ENCODE data around the gene ADAM22.

ADAM22 gene

DNA sequence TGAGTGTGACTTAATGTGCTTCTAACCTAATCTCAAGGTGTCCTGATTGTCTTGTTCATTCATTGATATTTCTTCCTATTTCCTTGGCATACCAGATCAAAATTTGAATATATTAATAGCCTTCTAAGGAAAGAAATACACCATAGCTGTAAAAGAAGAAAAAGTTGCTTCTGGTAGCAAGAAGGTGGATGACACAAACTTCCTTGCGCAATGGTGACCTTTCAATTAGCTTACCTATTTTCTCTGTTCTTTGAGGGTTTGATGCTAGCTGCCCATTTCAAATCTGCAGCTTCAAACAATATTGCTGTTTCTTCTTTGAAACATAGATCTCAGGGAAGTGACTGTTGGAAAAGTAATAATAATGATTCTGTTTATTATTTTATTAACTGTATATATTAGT, 108.8 kb downstream of the ADAM22 start:
- no peak for DNase-seq

DNA sequence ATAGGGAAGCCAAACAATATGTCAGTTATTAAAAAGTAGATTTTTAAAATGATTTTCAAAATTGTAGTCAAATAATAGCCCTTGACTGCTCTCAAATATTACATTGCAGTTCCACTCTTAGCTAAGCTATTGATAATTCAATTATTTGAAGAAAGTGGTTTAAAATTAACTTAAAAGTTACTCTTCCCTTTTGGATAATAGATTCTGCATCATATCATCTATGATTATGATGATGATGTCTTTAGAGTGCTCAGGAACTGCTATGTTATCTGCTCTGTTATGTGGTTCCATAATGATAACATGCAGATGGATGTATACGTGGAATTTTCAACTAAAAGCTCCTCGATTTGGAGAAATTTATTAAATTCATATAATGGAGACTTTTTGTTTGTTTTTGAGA, 110.0 kb downstream of the ADAM22 start:
- DNase-seq, result no peak

DNA sequence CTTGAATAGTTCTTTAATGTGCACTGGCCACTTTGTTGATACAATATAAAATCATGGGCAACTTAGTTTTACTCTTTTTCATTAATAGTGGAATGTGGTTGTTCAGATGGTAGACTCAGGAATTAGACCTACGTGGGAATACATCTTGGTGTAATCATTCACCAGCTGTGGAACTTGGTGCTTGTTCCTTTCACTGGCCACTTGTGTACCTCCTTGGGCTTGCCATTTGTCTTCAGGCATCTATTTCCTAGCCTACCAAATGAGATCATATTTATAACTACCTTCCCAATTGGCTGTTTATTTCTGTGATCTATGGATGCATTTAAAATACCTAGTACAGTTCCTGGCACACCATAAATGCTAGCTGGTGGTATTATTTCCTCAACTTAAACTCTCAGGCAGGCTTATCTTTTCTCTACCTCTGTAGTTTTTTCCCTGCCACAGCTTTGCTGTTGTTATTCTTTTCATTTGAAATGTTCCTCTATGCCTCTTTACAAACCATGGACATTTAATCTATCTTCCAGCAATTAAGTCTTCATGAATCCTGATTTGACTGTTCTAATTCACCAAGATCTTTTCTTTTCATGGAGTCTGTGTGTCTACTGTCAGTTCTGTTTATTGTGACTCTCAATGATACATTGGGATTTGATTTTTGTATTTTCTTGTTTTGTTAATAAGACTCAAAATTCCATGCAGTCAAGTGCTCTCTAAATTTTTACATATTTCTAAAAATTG, 113.0 kb downstream of the ADAM22 start:
- DNase-seq, result peak in 1 of 3 experiments; percentile 10

DNA sequence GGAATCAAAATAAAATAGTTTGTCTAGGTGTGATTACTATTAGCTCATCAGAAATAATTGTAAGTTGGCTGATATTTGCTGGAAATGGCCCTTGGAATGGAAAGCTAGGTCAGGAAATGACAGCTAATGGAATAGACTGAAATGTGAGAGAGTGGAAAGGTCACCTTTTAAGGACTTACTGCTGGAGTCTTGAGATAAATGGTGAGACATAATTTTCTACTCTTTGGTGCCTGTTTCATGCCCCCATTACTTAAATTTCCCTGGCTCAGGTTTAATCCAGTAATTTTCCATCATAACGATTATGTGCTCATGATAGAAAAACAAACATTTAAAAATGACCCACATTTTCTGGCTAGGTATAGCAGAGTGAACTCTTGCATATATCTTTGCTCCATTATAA, 123.6 kb downstream of the ADAM22 start:
- DNase-seq, result peak in 1 of 3 experiments; percentile 30

DNA sequence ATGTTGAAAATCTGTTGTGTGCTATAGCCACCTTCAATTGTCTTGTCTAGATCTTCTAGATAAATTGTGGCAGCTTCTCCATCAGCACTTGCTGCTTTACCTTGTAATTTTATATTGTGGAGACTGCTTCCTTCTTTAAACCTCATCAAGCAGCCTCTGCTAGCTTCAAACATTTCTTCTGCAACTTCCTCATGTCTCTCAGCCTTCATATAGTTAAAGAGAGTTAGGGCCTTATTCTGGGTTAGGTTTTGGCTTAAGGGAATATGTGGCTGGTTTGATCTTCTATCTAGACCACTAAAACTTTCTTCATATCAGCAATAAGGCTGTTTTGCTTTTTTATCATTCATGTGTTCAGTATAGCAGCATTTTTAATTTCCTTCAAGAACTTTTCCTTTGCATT, 128.2 kb downstream of the ADAM22 start:
- no peak for DNase-seq

DNA sequence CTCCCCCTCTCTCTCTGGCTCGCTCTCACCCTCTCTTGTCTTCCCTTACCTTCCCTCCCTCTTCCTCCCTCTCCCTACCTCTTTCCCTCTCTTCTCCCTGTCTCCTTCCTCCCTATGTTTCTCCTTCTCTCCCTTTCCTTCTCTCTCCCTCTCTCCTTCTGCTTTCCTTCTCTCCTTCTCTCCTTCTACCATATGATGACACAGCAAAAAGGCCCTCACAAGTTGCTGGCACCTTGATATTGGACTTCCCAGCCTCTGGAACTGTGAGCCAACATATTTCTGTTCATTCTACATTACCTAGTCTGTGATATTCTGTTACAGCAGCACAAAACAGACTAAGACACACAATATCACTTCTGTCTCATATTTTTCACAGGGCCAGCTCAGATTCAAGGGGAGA, 135.0 kb downstream of the ADAM22 start:
- no peak for DNase-seq

DNA sequence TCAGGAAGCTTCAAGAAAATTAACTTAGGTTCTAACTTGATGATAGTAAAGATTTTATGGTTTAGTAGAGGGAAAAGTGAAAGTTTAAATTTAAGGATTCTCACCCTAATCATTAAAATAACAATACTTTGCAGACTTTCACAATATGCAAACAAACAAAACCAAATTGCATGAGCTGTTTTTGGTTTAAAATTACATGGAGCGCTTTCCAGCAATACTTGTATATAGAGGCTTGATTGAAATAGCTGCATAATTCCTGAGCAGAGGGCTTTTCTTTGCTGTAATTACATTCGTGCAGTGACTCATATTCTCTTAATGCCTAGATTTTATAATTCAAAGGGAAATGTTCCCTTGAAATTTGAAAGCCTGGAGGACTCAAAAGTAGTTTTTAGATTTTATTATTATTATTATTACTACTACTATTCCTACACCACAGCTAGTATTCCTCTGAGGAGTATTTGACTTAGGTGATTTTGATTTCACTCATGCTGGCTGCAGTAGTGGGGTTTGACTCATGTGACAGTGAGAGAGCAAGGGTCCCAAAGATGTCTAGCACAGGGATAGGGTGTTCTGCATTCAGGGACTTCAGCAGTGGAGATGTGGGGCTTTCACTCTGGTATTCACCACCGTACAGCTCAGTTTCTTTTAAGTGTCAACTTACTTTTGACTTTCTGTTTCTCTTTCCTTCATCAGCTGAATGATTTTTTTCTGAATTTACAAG, 138.1 kb downstream of the ADAM22 start:
- no peak for DNase-seq

DNA sequence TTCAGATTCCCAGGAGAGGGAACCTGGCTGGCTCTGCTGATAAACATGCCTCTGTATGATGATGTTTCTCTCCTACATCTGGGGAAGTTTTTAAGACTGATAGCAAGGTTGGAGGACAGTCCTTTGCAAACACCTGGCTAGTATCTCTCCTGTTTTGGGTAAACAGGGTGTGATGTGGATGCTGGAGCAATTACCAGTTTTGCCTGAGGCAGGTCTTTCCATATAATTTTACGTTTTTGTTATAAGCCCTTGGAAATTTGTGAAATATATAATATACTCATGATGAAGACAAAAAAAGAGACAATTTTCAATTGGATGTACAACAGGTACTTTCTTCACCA, 138.6 kb downstream of the ADAM22 start:
- peak in 1 of 3 experiments; percentile 40 for DNase-seq

DNA sequence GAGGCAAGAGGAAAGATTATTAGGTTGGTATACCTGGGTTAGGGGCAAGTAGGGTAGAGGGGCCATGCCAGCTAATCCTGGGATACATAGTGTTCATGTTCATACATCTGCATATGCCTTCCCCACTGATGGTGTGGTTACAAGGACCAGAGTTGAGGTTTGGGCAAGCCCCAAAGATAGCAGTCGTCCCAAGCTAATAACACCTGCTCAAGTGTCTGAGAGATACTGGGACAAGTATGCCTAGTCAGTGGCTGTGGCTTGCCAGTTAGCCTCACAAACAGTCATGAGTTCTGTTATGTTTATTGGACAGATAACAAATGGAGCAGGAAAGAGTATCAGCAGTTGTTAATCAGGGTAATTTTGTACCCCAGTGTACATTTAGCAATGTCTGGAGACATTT, 139.6 kb downstream of the ADAM22 start:
- DNase-seq, result no peak

DNA sequence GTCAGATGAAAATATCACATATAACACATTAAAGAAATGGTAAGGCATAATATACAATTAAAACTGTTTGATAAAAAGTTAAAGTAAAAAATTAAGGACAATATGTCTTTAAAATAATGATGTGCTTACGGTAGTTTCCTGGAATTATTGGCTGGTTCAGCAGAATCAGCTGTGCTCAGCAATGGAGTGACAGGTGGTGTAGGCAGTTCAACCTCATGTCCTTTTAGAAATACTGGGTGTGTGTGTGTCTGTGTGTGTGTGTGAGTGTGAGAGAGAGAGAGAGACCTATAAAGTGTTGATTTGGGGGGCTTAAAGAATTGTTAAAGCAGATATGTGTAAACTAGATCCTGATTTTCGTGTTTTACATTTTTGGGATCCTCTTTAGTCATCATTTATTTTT, 141.2 kb downstream of the ADAM22 start:
- no peak for DNase-seq

DNA sequence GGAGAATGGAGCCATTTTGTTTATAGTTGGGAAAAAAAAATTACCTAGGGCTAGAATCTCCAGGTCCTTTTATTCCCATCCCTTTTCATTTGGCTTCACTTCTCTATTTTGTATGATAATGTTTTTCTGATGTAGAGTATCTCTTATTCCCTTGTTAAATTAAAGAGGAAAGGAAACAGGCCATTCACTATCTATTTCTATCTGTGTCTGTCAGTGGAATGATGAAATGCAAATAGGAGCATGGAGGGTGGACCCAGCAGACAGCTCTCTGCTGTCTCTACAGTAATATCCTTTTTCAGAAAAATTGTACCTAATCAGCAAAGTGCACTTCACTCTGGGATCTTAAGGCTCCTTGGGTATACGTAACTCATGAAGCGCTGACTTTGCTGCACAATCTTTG, 149.8 kb downstream of the ADAM22 start:
- no peak for DNase-seq

DNA sequence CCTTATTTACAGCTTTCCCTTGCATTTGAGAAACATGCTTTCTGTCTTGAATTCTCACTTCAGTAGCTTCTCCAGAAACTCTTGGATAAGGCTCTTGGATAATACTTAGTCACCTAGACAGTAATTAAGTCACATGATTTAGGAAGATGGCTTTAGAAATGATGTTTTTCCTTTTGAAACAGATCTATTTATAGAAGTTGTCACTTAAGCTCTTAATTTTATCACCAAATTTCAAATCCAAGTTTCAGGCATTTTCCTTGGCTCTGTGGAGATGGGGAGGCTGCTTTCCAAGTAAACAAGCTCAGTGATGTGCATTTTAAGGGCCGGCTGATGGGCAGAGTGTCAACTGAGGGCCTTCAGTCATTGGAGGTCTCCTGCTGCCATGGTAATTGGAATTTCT, 155.5 kb downstream of the ADAM22 start:
- DNase-seq, result peak in 1 of 3 experiments; percentile 45

DNA sequence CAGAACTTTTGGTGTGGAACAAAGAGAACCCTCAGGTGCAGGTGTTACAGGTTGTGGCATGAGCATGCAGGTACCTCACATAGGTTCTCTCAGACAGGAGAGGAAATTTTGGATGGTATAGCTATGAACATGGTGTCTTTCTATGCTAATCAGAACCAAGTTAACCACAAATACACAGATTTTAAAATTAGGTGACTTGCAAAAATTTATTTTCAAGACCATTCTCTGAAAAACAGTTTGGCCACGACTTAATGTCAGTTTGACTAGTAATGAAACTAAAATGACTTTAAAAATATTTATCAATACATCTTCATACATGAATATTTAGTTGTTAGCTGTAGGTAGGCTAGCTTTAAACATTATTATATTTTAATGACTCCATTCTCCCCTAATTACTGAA, 156.2 kb downstream of the ADAM22 start:
- DNase-seq, result no peak

DNA sequence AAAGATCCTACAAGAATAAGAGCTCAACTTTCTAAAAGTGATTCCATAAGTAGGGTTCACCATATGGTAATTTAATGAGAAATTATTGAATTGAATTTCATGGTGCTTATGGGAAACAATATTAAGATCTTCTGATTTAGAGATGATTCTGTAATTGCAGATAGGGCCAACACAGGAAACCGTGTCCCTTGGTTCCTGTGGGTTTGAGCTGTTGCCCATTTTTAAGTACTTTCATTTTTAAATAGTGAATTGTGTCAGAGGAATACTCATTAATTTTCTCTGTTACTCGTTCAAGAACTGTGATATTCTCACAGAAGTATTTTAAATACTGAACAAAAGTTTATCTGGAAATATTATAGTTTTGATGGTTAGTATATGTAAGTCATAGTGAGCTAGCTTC, 156.6 kb downstream of the ADAM22 start:
- DNase-seq, result no peak

DNA sequence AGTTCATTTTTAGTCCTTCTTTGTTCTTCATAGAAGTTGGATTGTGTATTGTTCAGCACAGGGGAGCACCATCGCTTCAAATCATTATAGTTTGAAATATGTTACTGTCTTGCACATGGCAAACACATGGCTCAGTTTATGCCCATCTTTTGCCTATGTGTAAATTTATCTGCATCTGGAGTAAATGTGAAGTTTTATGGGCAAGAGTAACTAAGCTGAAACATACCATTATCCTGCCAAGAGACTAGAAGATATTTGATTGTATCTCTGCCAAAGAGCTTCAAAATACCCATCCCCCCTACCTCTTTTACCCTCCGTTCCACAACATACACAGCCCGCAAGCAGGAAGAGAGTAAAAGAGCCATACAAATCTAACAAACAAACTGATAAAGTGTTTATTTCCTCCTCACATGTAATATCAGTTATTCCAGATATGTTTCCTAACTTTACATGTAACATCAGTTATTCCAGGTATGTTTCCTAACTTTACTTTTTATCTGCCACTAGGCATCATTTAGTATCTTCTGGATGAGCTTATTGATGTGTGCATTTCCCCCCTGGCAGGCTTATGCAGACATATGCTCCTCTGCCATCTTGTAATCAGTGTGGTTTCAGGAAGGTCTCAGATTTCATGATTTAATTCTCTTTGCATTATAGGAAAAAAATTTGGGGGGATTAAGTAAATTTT, 158.1 kb downstream of the ADAM22 start:
- peak in 1 of 3 experiments; percentile 44 for DNase-seq

DNA sequence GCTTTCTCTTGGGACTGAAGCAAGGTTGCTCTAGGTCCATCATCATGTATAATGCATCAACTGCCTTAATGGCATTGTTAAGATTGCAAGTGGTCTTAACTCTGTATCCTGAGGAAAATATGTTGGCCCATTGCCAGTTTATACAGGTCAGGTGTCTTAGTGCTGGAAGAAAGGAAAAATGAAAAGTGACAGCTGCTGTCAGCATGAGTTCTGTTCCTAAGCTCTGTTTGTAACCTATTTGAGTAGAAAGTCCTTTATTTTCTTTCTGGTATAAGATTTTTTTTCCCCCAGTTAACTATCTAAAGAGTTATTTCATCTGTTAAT, 158.6 kb downstream of the ADAM22 start:
- peak; percentile 16 to 81 (median 69) for DNase-seq

DNA sequence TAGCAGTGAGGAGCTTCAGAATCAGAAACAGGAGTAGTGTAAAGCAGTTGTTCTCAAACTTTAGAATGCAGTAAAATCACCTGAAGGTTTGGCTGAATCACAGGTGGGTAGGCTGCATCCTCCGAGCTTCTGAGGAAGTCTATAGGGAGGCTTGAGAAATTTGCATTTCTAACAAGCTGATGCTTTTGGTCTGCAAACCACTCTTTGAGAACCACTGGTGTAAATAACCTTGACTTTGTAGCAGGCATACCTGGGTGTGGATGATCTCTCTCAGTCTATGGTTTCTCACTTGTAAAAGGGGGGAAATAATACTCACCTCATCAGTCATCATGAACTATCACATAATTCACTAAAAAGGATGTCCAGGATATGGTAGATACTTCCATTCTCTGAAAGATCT, 167.7 kb downstream of the ADAM22 start:
- no peak for DNase-seq

DNA sequence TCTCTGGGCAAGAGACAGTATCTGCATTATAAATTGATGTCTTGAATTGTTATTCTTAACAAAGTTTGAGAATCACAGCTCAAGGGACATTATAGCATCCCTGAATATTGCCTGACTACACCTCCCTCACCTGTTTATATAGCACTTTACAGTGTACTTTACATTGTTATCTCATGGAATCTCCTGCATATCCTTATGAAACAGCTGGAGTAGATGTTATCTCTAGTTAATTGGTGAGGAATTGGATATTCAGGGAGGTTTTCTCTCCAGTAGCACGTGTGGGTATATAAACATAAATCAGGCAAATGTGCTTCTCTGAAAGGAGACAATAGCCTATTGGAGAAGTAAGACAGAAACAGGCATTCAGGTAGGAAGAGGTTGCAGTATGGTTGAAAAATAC, 168.6 kb downstream of the ADAM22 start:
- DNase-seq, result peak in 1 of 3 experiments; percentile 16

DNA sequence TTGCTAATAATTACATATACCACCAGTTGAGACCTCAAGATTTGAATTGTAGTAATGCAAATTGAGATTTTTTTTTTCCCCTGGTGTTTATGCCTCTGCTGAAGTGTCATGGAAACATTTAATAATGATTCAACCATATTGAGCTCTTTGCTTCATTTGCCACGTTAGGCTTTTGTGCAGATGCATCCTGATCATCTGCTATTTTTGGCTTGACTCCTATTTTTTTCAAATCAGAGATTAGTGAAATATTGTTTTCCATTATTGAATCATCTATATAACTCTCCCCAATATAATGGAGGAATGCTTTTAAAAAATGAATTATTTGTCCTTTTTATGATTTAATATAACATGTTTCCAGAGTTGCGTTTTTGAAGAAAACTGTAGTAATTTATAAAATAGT, 170.7 kb downstream of the ADAM22 start:
- no peak for DNase-seq

DNA sequence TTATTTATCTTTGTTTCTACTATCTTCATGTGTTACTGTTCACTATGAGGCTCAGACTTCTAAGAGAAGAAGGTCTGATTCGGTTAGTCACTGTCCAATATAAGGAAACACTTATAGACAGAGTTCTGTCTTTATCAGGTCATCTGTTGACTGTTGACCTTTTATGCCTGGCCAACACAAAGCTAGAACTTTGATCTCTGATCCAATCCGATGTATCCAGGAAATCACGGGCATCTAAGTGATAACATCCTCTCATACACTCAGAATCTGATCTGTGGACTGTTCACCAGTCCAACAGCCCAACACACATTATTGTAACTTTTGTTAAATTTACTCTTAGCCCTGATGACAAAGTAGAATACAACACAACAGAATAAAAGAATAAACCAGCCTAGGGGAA, 171.2 kb downstream of the ADAM22 start:
- no peak for DNase-seq

DNA sequence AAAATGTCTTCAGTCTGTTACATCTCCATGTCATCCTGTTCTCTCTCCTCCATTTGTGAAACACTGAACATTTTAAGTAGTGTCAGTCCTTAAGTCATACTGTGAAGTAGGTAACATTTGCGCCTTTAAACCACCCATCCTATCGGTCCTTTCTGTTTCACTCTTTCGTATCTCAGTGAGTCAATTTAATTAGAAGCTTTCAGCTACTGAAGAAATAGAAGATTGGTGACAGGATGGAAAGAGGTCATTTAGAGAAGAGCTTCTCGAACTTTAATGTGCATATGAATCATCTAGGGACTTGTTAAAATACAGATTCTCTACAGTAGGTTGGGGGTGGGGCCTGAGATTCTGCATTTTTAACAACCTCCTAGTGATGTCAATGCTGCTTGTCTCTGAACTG, 172.4 kb downstream of the ADAM22 start:
- peak in 1 of 3 experiments; percentile 21 for DNase-seq

DNA sequence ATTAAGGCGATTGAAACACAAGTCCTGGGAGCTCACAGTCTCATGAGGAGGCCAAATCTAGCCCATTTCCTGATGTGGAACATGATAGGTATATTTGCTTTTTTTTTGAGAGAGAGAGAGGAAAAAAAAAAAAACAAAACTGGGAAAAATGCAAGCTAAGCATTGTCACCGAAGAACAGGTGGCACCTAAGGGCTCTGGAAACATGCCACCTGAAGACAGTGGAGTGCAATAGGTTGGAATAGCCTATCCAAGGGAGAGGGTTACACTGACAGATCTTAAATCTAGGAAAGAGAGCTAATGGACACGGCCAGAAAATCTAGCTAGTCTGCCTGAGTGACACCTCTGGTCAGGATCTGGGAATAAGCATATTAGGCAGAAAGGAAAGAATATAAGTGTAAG, 175.6 kb downstream of the ADAM22 start:
- peak in 2 of 3 experiments; percentile 29 to 51 for DNase-seq

DNA sequence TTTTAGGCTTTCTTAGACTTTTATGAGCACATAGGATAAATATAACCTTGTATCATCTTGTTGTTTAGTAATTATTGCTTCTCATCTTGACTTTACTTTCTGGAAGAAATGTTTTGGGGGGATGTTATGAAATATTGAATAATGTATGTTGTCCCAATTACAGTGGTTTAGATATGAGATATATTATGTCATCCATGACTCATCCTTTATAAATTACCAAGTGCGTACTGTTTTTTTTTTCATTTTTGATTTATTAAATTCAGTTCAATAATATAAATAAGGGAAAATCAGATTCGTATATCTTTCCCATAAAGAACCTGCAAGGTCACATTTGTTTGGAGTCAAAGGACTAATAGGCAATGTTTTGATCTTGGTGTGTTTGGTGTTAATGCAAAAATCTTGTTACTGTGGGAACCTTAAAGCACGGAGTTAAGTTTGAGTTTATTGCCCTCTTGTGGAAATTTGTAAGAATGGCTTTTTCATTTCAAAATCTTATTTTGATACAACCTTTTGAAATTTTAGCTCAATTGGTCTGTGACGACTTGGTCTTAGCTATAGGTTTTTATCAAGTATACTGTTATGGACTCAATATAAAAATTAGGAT, 177.2 kb downstream of the ADAM22 start:
- DNase-seq, result peak; percentile 10 to 77 (median 34)

DNA sequence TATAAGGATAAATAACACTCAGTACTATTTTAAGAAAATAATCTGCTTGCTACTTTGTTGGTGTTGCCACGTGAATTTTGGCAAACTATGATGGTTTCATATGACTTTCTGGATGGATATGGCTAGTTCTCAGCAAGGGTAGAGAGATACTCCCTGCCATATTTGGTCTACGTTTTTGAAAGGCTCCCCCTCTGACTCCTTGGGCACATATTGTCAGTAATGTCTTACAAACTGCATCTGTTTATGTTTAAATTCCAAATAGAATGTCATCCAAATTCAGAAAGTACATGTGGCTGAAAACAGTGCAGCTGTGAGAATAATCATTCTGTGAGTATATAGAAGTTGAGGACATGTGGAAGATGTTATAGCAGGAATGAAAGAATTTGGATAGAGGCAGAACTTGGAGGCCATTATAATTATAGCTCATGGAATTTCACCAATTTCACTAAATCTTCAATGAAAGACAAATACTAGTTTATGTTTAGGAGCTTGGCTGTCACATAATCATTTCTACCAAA, 178.0 kb downstream of the ADAM22 start:
- no peak for DNase-seq

Measured in NCI-H1417 (cell line).